ENCODE results near the gene CDK5RAP2. TPM values are rescaled to one million over a fixed set of nuclear protein-coding genes. Genes with fewer than 3 reads are reported as not detected.

The CDK5RAP2 gene
- total RNA-seq, 1 donor from 2014 or later, result 54.5 TPM

DNA sequence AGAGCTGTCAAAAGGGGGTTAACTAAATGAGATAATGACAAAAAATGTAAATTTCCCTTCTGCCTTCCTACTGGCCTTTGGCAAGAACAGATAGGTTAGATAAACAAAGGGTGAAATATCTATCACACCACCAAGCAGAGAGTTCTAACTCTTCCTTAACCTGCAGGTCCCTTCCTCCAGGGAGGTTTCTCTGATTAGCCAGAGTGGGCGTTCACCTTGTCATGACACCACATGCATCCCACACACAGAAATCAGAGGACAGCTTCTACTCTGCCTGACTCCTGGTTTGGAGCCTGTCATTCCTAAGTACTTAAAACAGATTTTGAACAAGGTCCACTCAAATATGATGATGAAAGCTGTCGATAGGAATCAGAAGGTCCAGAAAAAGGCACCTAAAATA is 180.0 kb downstream of the CDK5RAP2 start:
- TF ChIP-seq, protein P1, sequence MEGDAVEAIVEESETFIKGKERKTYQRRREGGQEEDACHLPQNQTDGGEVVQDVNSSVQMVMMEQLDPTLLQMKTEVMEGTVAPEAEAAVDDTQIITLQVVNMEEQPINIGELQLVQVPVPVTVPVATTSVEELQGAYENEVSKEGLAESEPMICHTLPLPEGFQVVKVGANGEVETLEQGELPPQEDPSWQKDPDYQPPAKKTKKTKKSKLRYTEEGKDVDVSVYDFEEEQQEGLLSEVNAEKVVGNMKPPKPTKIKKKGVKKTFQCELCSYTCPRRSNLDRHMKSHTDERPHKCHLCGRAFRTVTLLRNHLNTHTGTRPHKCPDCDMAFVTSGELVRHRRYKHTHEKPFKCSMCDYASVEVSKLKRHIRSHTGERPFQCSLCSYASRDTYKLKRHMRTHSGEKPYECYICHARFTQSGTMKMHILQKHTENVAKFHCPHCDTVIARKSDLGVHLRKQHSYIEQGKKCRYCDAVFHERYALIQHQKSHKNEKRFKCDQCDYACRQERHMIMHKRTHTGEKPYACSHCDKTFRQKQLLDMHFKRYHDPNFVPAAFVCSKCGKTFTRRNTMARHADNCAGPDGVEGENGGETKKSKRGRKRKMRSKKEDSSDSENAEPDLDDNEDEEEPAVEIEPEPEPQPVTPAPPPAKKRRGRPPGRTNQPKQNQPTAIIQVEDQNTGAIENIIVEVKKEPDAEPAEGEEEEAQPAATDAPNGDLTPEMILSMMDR (IDR thresholded peaks at IDR 0.05), result no peak
- TF ChIP-seq POLR2AphosphoS5 (IDR thresholded peaks at IDR 0.05; ENCODE audit: insufficient read depth in 1 of 2, low read depth in 1 of 2) (no peak), POLR2A (IDR thresholded peaks at IDR 0.05) (no peak)
- intact Hi-C loops (cut with DNase I), result loop anchor here (10.0 kb wide), 1 partner anchor 575 kb away; no protein-coding TSS in a partner anchor
- H3K27ac ChIP-seq, result no peak overlapping the region
- peaks cover 0 to 78% of the 10 kb centered on the region in 2 donors for H3K36me3 ChIP-seq
- H3K4me3 ChIP-seq, result no peak overlapping the region
- no peaks in the 10 kb centered on the region for H3K9me3 ChIP-seq
- H3K4me1 ChIP-seq, result no peaks in the 10 kb centered on the region
- no peak for DNase-seq (ENCODE audit: extremely low spot score in 2 of 2)
- H3K27me3 ChIP-seq, result no peaks in the 10 kb centered on the region

DNA sequence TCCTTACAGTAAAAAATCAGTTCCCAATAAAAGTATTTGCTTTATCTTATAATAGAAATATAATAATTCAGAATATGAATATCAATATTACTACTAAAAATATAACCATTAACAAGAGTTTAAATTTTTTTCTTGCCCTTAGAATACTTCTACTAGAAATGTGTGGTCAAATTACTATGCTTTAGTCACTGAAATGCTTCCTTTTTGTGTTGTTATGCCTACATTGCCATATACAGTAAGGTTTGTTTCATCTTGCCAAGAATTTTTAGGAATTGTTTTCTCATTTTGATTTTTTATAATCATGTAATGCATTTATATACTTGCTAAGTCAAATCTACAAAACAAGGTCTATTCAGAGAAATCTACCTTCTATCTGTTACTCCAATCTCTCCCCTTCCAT is 181.7 kb downstream of the CDK5RAP2 start:
- H3K36me3 ChIP-seq, result peaks cover 0 to 76% of the 10 kb centered on the region in 2 donors
- no peak for TF ChIP-seq POLR2AphosphoS5 (IDR thresholded peaks at IDR 0.05; ENCODE audit: insufficient read depth in 1 of 2, low read depth in 1 of 2)
- TF ChIP-seq, protein P1 (IDR thresholded peaks at IDR 0.05), result no peak
- no peak for TF ChIP-seq POLR2A (IDR thresholded peaks at IDR 0.05)
- no peak for DNase-seq (ENCODE audit: extremely low spot score in 2 of 2)
- no peaks in the 10 kb centered on the region for H3K4me1 ChIP-seq
- H3K27ac ChIP-seq, result no peak overlapping the region
- no peak overlapping the region for H3K4me3 ChIP-seq
- no peaks in the 10 kb centered on the region for H3K9me3 ChIP-seq
- no peaks in the 10 kb centered on the region for H3K27me3 ChIP-seq
- intact Hi-C loops (cut with DNase I), result loop anchor here (10.0 kb wide), 1 partner anchor 573 kb away; no protein-coding TSS in a partner anchor

DNA sequence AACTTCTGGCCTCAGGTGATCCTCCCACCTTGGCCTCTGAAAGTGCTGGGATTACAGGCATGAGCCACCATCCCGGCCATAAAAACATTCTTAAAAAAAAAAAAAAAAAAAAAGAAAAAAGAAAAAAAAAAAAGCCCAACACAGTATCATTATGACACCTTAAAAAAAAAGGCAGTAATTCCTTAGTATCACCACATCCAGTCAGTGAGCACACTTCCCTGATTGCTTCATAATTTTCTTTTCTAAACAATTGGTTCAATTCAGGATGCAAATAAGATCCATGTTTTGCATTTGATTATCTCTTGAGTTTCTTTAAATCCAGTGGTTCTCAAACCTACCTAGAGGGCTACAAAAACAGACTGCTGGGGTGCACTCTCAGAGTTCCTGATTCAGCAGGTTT is 182.5 kb downstream of the CDK5RAP2 start:
- H3K4me1 ChIP-seq, result no peaks in the 10 kb centered on the region
- no peak for DNase-seq (ENCODE audit: extremely low spot score in 2 of 2)
- intact Hi-C loops (cut with DNase I), result loop anchor here (10.0 kb wide), 1 partner anchor 573 kb away; no protein-coding TSS in a partner anchor
- no peaks in the 10 kb centered on the region for H3K9me3 ChIP-seq
- no peak overlapping the region for H3K27ac ChIP-seq
- H3K27me3 ChIP-seq, result no peaks in the 10 kb centered on the region
- no peak for TF ChIP-seq POLR2AphosphoS5 (IDR thresholded peaks at IDR 0.05; ENCODE audit: insufficient read depth in 1 of 2, low read depth in 1 of 2)
- no peak for TF ChIP-seq POLR2A (IDR thresholded peaks at IDR 0.05)
- TF ChIP-seq, protein P1 (IDR thresholded peaks at IDR 0.05), result no peak
- H3K4me3 ChIP-seq, result no peak overlapping the region
- peaks cover 0 to 76% of the 10 kb centered on the region in 2 donors for H3K36me3 ChIP-seq

DNA sequence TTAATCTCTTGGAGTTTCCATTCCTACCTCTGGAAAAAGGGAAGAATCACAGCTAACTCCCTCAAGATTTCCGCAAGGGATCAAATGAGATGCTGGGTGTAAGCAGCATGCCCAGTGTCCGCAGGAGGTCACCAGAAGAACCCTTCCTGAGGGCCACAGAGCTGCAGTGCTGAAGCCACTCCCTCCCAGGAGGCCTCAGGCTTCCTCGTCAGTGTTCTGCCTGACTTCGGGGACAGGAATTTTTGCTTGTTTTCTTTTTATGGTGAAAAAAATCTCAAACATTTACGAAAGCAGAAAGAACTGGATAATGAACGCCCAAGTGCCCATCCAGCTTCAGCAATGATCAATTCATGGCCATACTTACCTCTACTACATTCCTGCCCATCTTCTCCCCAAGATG is 183.0 kb downstream of the CDK5RAP2 start:
- H3K4me1 ChIP-seq, result no peaks in the 10 kb centered on the region
- H3K36me3 ChIP-seq, result peaks cover 0 to 74% of the 10 kb centered on the region in 2 donors
- H3K27me3 ChIP-seq, result no peaks in the 10 kb centered on the region
- TF ChIP-seq POLR2AphosphoS5 (IDR thresholded peaks at IDR 0.05; ENCODE audit: insufficient read depth in 1 of 2, low read depth in 1 of 2) (no peak), POLR2A (IDR thresholded peaks at IDR 0.05) (no peak)
- TF ChIP-seq, protein P1 (IDR thresholded peaks at IDR 0.05), result no peak
- H3K4me3 ChIP-seq, result no peak overlapping the region
- no peak overlapping the region for H3K27ac ChIP-seq
- DNase-seq (ENCODE audit: extremely low spot score in 2 of 2), result no peak
- H3K9me3 ChIP-seq, result no peaks in the 10 kb centered on the region
- intact Hi-C loops (cut with DNase I), result loop anchor here (10.0 kb wide), 1 partner anchor 572 kb away; no protein-coding TSS in a partner anchor

DNA sequence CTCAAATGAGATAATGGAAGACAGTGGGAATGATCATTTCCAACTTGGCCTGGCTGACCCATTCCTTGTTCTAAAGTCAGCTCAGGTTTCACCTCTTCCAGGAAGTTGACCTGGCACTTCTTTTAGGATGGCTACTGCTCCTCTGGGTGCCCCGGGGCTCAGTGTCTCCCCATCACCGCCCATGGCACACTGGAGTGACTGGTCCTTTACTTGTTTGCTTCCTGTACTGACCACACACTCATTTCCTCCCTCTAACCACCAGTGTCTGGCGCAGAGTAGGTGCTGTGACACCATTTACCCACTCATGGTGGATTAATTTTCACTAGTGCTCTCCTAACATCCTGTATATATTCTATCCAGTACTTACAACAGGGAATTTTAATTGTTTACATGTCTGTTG is 183.5 kb downstream of the CDK5RAP2 start:
- no peak overlapping the region for H3K4me3 ChIP-seq
- no peaks in the 10 kb centered on the region for H3K27me3 ChIP-seq
- H3K36me3 ChIP-seq, result peaks cover 0 to 77% of the 10 kb centered on the region in 2 donors
- no peak overlapping the region for H3K27ac ChIP-seq
- intact Hi-C loops (cut with DNase I), result loop anchor here (10.0 kb wide), 1 partner anchor 572 kb away; no protein-coding TSS in a partner anchor
- DNase-seq (ENCODE audit: extremely low spot score in 2 of 2), result no peak
- TF ChIP-seq POLR2AphosphoS5 (IDR thresholded peaks at IDR 0.05; ENCODE audit: insufficient read depth in 1 of 2, low read depth in 1 of 2) (no peak), POLR2A (IDR thresholded peaks at IDR 0.05) (no peak)
- TF ChIP-seq, protein P1 (IDR thresholded peaks at IDR 0.05), result no peak
- H3K9me3 ChIP-seq, result no peaks in the 10 kb centered on the region
- H3K4me1 ChIP-seq, result no peaks in the 10 kb centered on the region

Measured in vagina (tissue), 2 donors.